Measurements from ENCODE around the gene CDK13.
A peak's percentile ranks its signal among the peaks of the same experiment; 100 is the strongest.

Gene CDK13

DNA sequence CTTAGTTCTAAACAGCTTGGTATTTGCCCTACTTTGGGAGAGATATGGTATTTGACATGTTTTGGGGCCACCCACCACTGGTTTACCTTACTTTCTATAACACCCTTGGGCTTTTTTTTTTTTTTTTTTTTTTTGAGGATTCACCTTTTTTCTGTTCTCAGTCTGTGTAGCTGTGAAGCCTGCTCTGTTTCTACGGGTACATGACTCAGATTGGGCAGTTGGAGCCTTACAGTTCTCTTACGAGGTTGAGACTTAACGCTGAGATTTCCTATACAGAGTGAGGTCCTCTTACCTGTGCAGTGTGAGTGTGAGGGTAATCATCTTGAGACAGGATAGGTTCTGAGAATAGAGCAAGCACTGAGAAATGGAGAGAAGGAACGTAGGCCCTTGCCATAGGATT, 77.5 kb downstream of the CDK13 start:
- H3K4me3 ChIP-seq (ENCODE audit: low read depth, low read length), result no peak overlapping the region
- no peak for DNase-seq (ENCODE audit: low read depth)

DNA sequence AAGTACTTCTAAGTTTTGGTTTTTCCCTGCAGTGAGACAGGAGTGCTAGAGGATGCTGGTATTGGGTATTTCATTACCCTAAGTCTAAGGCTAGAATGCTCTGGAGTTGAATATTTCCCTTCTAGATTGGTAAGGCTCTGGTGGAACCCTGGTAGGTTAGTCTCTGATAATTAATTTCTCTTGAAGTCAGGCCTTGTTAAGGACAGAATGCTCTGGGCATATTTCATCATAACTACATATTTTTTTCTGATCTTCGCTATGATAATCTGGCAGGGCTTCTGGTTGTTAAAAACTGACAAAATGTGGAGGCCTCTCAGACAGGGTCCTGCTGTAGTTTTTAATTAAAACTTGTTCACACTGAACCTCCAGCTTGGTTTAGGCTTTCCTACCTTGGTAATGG, 83.8 kb downstream of the CDK13 start:
- no peak for DNase-seq (ENCODE audit: low read depth)
- TF ChIP-seq, protein P1, sequence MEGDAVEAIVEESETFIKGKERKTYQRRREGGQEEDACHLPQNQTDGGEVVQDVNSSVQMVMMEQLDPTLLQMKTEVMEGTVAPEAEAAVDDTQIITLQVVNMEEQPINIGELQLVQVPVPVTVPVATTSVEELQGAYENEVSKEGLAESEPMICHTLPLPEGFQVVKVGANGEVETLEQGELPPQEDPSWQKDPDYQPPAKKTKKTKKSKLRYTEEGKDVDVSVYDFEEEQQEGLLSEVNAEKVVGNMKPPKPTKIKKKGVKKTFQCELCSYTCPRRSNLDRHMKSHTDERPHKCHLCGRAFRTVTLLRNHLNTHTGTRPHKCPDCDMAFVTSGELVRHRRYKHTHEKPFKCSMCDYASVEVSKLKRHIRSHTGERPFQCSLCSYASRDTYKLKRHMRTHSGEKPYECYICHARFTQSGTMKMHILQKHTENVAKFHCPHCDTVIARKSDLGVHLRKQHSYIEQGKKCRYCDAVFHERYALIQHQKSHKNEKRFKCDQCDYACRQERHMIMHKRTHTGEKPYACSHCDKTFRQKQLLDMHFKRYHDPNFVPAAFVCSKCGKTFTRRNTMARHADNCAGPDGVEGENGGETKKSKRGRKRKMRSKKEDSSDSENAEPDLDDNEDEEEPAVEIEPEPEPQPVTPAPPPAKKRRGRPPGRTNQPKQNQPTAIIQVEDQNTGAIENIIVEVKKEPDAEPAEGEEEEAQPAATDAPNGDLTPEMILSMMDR (IDR thresholded peaks at IDR 0.05; ENCODE audit: control insufficient read depth, extremely low read depth, insufficient read depth), result no peak

More for the DNA sequence above, 77.5 kb downstream of the CDK13 start:
- TF ChIP-seq, protein P1 (IDR thresholded peaks at IDR 0.05; ENCODE audit: control insufficient read depth, extremely low read depth, insufficient read depth), result no peak

DNA sequence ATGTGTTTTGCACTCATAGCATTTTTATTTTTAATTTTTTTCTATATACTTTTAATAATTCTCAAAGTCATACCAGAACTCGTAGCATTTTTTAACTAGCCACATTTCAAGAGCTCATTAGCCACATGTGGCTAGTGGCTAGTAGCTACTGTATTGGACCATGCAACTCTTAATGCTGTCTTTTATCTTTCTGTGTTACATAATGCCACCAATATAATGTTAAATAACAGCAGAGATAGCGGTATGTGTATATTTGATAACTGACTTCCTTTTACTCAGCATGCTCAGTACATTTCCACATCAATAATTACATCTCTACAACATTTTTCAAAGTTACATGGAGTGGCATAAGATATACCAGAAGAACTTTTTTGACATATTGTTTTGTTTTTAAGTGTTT, 91.4 kb downstream of the CDK13 start:
- TF ChIP-seq, protein P1 (IDR thresholded peaks at IDR 0.05; ENCODE audit: control insufficient read depth, extremely low read depth, insufficient read depth), result no peak
- H3K4me3 ChIP-seq (ENCODE audit: low read depth, low read length), result no peak overlapping the region
- DNase-seq (ENCODE audit: low read depth), result no peak

More for the DNA sequence above, 83.8 kb downstream of the CDK13 start:
- H3K4me3 ChIP-seq (ENCODE audit: low read depth, low read length), result no peak overlapping the region

- H3K4me3 ChIP-seq (ENCODE audit: low read depth, low read length), result no peak overlapping the region
- TF ChIP-seq, protein P1 (IDR thresholded peaks at IDR 0.05; ENCODE audit: control insufficient read depth, extremely low read depth, insufficient read depth), result no peak
Measured at GRCh38 chr7:40043164-40043563, 93.1 kb downstream of the CDK13 start.

GRCh38 chr7:40047661-40048060, 97.6 kb downstream of the CDK13 start:
- DNase-seq (ENCODE audit: low read depth), result no peak
- H3K4me3 ChIP-seq (ENCODE audit: low read depth, low read length), result no peak overlapping the region
- TF ChIP-seq, protein P1 (IDR thresholded peaks at IDR 0.05; ENCODE audit: control insufficient read depth, extremely low read depth, insufficient read depth), result peak; percentile 27; the same call in 1 of the 2 replicates

More at GRCh38 chr7:40043164-40043563, 93.1 kb downstream of the CDK13 start:
- no peak for DNase-seq (ENCODE audit: low read depth)

GRCh38 chr7:40057292-40057691, 107.2 kb downstream of the CDK13 start:
- no peak overlapping the region for H3K4me3 ChIP-seq (ENCODE audit: low read depth, low read length)
- no peak for DNase-seq (ENCODE audit: low read depth)
- TF ChIP-seq, protein P1 (IDR thresholded peaks at IDR 0.05; ENCODE audit: control insufficient read depth, extremely low read depth, insufficient read depth), result no peak

GRCh38 chr7:40058026-40058425, 108.0 kb downstream of the CDK13 start:
- DNase-seq (ENCODE audit: low read depth), result no peak
- no peak overlapping the region for H3K4me3 ChIP-seq (ENCODE audit: low read depth, low read length)
- TF ChIP-seq, protein P1 (IDR thresholded peaks at IDR 0.05; ENCODE audit: control insufficient read depth, extremely low read depth, insufficient read depth), result no peak

All from LNCaP clone FGC (cell line).